AML-193 (cell line): ENCODE measurements around the gene UBE2F.
"Not testable (repeated sequence)": the region's sequence is repeated elsewhere in the genome, so short reads cannot be mapped to it uniquely, and the experiment has no call there.

Experiments used
- DNase-seq, 2 experiments: peaks; one replicate each; lab custom pipeline; 2025; lab: John Stamatoyannopoulos, UW

UBE2F gene

DNA sequence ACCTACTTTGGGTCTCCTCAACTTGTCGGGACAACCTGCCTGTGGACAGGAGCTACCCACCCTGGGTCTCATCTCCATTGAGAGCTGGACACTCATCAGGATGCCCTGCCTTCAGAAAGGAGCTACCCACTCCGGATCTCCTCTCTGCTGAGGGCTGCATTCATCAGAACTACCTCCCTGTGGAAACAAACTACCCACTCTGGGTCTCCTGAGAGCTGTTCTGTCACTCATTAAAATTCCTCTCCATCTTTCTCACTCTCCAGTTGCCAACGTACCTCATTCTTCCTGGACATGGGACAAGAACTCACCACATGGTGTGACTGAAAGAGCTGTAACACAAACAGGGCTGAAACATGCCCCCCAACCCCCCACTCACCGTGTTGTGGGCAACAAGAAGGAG lies 22.5 kb upstream of the UBE2F start:
- no peak for DNase-seq

GRCh38 chr2:237946423-237946822 lies 20.4 kb upstream of the UBE2F start:
- no peak for DNase-seq

GRCh38 chr2:237951354-237951753 lies 15.5 kb upstream of the UBE2F start:
- DNase-seq = not testable (repeated sequence)

DNA sequence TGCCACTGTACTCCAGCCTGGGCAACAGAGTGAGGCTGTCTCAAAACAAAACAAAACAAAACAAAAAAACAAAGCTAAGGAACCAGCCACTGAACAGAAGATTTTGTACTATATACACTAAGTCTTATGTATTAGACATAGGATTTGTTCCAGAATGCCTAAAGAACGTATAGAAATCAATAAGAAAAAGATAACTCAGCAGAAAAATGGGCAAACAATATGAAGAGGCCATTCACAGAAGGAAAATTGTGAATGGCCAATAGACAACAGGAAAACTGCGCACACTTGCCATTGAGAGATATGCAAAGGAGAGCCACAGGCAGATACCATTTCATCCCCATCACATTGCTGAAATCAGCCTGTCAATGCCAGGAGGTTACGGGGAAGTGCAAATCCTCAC lies 14.9 kb upstream of the UBE2F start:
- no peak for DNase-seq

DNA sequence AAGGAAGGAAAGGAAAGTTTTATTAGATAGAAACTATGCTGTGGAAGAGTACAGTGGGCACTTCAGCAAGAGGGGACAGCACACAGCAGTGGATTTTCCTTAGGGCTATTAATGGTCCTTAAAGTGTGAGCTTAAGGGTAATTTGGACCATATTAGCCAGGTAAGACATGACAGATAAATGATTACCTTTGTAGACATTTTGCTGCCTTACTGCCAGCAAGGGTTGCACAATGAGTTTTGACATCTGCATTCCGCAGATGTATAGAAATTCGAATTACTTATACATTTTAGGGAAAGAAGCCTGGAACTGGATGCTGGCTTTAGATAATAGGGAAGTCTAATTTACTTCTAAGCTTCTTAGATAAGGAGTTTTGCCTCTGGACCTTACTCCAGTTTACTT lies 14.0 kb upstream of the UBE2F start:
- DNase-seq = no peak

GRCh38 chr2:237955640-237956401 lies 11.0 kb upstream of the UBE2F start:
- no peak for DNase-seq

DNA sequence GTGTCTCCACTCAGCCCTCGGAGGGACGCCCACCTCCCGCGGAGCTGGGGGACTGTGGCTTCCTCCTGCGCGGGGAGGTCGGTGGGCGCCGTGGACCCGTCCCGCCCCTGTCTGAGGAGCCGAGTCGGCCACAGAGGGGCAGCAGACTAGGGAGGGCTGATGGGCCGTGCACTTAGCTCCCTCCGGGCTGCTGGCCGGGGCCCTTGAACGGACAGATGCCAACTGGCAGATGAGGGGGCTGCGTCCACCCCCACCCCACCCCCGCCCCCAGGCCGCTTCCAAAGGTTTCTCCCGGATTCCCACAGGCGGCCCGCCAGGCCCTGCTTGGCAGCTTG lies 10.4 kb upstream of the UBE2F start:
- no peak for DNase-seq

DNA sequence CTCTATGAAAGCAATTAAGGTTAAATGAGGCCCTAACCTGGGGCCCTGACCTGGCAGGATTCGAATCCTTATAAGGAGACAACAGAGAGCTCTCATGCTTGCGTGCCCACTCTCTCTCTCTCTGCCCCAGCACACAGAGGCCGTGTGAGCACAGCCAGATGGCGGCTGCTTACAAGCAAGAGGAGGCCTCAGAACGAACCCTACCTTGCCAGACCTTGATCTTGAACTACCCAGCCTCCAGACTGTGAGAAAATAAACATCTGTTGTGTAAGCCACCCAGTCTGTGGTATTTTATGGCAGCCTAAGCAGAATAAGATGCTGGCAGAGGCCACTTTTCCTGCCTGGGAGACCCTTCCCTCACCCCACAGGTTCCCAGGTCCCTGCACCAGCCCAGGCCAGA lies 5.2 kb upstream of the UBE2F start:
- DNase-seq = no peak

DNA sequence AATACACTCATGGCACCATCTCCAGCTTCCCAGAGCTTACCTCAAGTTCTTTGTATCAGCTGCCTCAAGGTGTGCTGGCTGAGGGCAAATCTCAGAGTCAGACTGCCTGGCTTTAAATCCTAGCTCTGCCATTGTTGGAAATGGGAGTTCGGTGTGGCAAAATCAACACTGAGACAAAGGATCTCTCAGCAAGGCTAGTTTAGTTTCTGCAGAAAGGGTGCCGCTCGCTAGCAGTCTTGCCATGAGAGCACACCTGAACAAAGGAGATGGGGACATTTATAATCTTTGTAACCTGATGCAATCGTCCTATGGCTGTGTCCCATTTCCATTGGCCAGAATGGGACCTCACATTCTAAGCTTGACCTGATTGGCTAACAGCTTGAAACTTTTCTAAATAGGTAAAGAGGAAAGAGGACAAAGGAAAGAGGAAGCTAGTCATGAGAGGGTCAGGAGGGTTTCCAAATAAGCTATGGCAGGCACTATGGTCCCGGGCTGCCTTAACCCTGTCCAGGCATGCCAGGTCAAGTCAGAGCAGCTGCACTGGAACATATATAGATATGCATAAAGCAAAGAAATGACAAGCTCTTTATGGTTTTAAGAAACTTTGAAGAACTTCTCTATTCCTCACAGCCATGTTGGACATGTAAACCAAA lies 4.3 kb upstream of the UBE2F start:
- DNase-seq = no peak

GRCh38 chr2:237963490-237963991 lies 3.3 kb upstream of the UBE2F start:
- not testable (repeated sequence) for DNase-seq

DNA sequence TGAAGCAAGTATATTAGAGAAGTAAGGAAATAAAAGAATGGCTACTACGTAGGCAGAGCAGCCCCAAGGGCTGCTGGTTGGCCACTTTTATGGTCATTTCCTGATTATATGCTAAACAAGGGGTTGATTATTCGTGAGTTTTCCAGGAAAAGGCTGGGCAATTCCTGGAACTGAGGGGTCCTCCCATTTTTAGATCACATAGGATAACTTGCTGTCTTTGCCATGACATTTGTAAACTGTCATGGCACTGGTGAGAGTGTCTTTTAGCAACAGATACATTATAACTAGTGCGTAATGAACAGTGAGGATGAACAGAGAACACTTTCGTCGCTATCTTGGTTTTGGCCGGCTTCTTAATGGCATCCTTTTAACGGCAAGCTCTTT lies 2.6 kb upstream of the UBE2F start:
- no peak for DNase-seq

- DNase-seq = no peak
Observed at GRCh38 chr2:237964578-237965404, 2.0 kb upstream of the UBE2F start.

- not testable (repeated sequence) for DNase-seq
Observed at GRCh38 chr2:237965844-237966243, 970 bp upstream of the UBE2F start.

DNA sequence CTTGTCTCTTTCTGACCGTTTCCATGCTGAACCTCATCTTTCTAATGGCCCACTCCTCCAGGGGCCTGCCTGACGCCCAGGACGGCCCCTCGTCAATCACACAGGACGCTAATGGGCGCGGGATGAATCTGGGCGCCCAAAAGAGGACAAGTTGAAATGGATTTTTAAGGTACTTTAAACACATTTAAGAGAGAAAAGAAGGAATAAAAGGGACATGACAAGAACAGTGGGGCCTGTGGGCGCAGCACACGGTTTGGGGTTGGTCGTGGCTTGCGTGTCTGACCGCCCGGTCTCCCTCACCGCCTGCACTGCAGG lies 607 bp upstream of the UBE2F start:
- no peak for DNase-seq

DNA sequence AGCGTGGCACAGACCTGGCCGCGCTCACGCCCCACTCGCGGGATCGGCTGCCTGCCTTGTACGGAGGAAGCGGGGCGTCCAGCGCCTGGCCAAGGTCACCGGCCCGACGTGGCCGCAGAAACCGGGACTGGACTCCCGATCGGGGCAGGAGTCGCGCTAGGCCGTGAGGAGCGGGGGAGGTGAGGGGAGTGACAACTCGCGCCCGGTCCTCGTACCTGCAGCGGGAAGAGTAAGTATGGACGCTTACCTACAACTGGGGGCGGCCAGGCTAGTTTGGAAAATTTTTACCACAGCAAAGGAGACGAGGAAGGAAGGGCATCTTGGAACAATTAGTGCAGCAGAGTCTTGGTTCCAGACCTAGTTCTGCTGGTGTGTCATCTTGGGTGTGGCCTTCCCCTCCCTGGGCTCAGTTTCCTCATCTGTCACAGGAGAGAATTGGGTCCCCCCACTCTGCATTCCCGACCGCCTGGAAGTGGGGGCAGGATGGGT lies 693 bp downstream of the UBE2F start:
- no peak for DNase-seq

- peak; percentile 89 to 93 for DNase-seq
Observed at GRCh38 chr2:237968048-237968862, 1.4 kb downstream of the UBE2F start.

DNA sequence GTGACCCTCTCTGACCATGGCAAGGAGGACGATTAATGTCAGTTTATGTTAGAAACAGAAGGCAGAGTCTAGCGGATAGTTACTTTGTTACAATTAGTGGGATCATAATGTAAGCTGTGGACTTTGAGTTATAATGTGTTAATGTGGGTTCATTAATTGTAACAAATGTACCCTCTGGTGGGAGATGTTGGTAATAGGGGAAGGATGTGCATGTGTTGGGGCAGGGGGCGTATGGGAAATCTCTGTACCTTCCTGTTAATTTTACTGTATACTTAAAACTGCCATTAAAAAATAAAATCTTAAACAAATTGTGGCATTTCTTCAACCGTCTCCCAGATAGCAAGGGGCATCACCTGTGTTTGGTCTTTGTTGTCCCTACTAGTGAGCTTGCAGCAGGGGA lies 4.8 kb downstream of the UBE2F start:
- DNase-seq = no peak

GRCh38 chr2:237972211-237972610 lies 5.4 kb downstream of the UBE2F start:
- no peak for DNase-seq

DNA sequence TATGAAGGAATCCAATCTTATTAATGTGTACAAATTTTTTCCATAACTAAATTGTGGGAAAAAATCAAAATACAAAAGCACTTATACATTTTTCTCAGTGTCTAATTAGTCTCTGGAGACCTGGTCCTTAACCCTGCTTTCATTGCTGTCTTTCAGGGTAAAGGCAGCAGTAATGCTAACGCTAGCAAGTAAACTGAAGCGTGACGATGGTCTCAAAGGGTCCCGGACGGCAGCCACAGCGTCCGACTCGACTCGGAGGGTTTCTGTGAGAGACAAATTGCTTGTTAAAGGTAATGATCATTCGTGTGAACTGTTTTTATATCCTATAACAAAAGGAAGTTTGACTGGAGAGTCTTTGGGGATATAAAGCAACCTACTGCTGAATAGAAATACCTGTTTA lies 6.1 kb downstream of the UBE2F start:
- no peak for DNase-seq

GRCh38 chr2:237977380-237977779 lies 10.6 kb downstream of the UBE2F start:
- DNase-seq = no peak

- DNase-seq = no peak
Observed at GRCh38 chr2:237978058-237978712, 11.4 kb downstream of the UBE2F start.
